Measurements from ENCODE around the gene PPP1R2B.

DNA sequence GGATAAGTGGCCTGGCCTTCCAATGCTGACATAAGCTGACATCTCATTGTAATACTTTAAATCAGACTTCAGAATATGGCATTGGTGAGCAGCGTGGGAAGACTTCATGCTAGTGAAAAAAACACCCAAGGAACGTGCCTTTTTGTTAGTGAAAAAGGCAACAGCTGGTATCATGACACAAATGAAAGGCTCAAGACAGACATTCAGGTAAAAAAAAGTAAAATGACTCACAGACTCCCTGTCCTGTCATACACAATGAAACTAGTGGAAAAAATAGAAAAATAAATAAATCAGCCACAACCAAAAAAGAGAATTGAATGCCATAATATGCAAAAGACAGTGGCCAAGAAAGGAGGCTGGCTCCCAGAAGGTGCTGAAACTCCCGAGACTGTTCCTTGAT, 24.4 kb upstream of the PPP1R2B start:
- no peak for TF ChIP-seq CTCF (IDR thresholded peaks at IDR 0.05; ENCODE audit: borderline replicate concordance, extremely low read depth, low read length, poor library complexity, severe bottlenecking)
- no peak for TF ChIP-seq EZH2 (IDR thresholded peaks at IDR 0.05; ENCODE audit: borderline replicate concordance, low read depth, low read length, severe bottlenecking)
